NCI-H1436 treated with DMSO at 0.1 percent for 48 hours (cell line): ENCODE data around the gene PHF1.

Source experiments
- DNase-seq: peaks from one replicate; lab custom pipeline; 2025; lab: John Stamatoyannopoulos, UW

PHF1 gene

DNA sequence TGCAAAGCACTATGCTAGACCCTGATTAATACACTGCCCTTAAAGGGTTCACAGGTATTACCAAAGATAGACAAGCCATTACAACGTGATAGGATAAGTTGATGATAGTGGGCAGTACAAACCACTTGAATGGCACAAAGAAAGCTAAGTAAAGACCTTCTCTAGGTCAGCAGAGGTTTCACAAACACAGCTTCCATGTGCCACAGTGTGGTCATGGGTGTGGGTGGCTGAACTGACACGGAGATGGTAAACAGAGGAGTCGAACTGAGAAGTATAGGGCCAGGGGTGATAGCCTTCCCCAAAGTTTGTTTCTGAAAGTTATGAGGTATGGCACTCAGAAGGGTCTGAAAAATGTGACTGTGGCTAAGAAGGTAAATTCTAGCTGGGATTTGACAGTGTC lies 47.9 kb downstream of the PHF1 start:
- DNase-seq = no peak

DNA sequence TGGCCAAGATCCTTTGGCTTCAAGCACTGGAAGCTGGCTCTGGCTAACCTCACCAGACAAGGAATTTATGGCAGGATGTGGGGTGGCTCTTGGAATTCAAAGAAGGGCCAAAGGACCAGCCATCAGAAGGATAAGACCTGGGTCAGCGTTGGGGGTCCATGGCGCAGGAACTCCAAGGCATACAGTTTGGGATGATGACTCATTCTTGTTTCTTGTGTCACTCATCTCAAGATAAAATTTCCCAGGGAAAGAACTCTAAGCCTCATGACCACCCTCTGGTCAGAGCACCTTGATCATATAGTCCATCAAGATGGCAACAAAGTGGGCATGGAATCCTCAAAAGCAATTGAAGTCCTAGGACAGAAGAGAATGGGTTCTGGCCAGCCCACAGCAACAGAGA lies 48.4 kb downstream of the PHF1 start:
- no peak for DNase-seq
